ENCODE results near the gene ENTREP3. TPM values are rescaled to one million over a fixed set of nuclear protein-coding genes. Genes with fewer than 3 reads are reported as not detected.
A peak's percentile ranks its signal among the peaks of the same experiment; 100 is the strongest.
"Not testable (repeated sequence)": the region's sequence is repeated elsewhere in the genome, so short reads cannot be mapped to it uniquely, and the experiment has no call there.

Gene ENTREP3
- total RNA-seq, 1 donor from 2014 or later, result 51.1 TPM

GRCh38 chr1:155226188-155226909, 28.9 kb downstream of the ENTREP3 start:
- Histone ChIP-seq H3K4me1 (ENCODE audit: insufficient read depth, low read length) (peaks cover 29% of the 10 kb centered on the region), H3K79me2 (ENCODE audit: insufficient read depth, low read length) (peaks cover 19% of the 10 kb centered on the region), H3K9me3 (ENCODE audit: insufficient read depth, low read depth, low read length) (no peaks in the 10 kb centered on the region), H3K36me3 (ENCODE audit: insufficient read depth, low read length) (no peaks in the 10 kb centered on the region), H2AFZ (ENCODE audit: low read depth, low read length) (peak overlapping the region; percentile 62), H3K27me3 (ENCODE audit: insufficient read depth, low read length) (no peaks in the 10 kb centered on the region), H3K27ac (ENCODE audit: low read depth, low read length) (peak overlapping the region; percentile 84), H3K9ac (ENCODE audit: low read length) (peak overlapping the region; percentile 92), H4K20me1 (ENCODE audit: insufficient read depth, low read length) (no peaks in the 10 kb centered on the region), H3K4me3 (ENCODE audit: insufficient read depth, low read depth, low read length) (peak overlapping the region; percentile 84), H3K4me2 (ENCODE audit: low read length) (peak overlapping the region; percentile 95)
- FAIRE-seq, result no peak
- TF ChIP-seq CTCF (IDR thresholded peaks at IDR 0.05; ENCODE audit: insufficient read depth, low read depth, low read length), result peak; percentile 32
- TF ChIP-seq EZH2 (IDR thresholded peaks at IDR 0.05; ENCODE audit: insufficient read depth, low read length), result no peak
- H3K27me3 Mint-ChIP-seq (ENCODE audit: low read depth, unreplicated experiment), result no peaks in the 10 kb centered on the region
- peak overlapping the region; percentile 97 for H3K27ac Mint-ChIP-seq (ENCODE audit: unreplicated experiment)
- DNase-seq (ENCODE audit: low read depth), result peak; percentile 74
- H3K4me3 Mint-ChIP-seq (ENCODE audit: unreplicated experiment), result peak overlapping the region; percentile 89
- H3K36me3 Mint-ChIP-seq (ENCODE audit: low read depth, unreplicated experiment), result no peaks in the 10 kb centered on the region
- peaks cover 26% of the 10 kb centered on the region for H3K4me1 Mint-ChIP-seq (ENCODE audit: low read depth, unreplicated experiment)
- peaks cover 4% of the 10 kb centered on the region for H3K9me3 Mint-ChIP-seq (ENCODE audit: unreplicated experiment)

DNA sequence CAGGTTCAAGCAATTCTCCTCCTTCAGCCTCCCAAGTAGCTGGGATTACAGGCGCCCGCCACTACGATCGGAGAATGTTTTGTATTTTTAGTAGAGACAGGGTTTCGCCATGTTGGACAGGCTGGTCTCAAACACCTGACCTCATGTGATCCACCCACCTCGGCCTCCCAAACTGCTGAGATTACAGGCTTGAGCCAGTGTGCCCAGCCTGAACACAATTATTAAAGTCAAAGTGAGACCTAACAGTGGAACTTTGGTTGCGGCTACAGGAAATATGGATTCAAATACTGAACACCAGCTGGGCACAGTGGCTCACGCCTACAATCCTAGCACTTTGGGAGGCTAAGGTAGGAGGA, 29.9 kb downstream of the ENTREP3 start:
- peak overlapping the region; percentile 97 for H3K27ac Mint-ChIP-seq (ENCODE audit: unreplicated experiment)
- peak overlapping the region; percentile 60 for H3K27ac ChIP-seq (ENCODE audit: low read depth, low read length)
- not testable (repeated sequence) for H3K4me3 ChIP-seq (ENCODE audit: insufficient read depth, low read depth, low read length)

GRCh38 chr1:155223047-155223446, 32.2 kb downstream of the ENTREP3 start:
- Histone ChIP-seq H2AFZ (ENCODE audit: low read depth, low read length) (no peak overlapping the region), H3K9ac (ENCODE audit: low read length) (no peak overlapping the region), H3K9me3 (ENCODE audit: insufficient read depth, low read depth, low read length) (no peaks in the 10 kb centered on the region), H3K27me3 (ENCODE audit: insufficient read depth, low read length) (no peaks in the 10 kb centered on the region), H3K4me1 (ENCODE audit: insufficient read depth, low read length) (peaks cover 25% of the 10 kb centered on the region), H3K4me2 (ENCODE audit: low read length) (no peak overlapping the region), H3K79me2 (ENCODE audit: insufficient read depth, low read length) (peaks cover 19% of the 10 kb centered on the region), H3K36me3 (ENCODE audit: insufficient read depth, low read length) (no peaks in the 10 kb centered on the region), H3K27ac (ENCODE audit: low read depth, low read length) (no peak overlapping the region), H4K20me1 (ENCODE audit: insufficient read depth, low read length) (no peaks in the 10 kb centered on the region), H3K4me3 (ENCODE audit: insufficient read depth, low read depth, low read length) (no peak overlapping the region)
- FAIRE-seq, result no peak
- no peaks in the 10 kb centered on the region for H3K36me3 Mint-ChIP-seq (ENCODE audit: low read depth, unreplicated experiment)
- no peak for DNase-seq (ENCODE audit: low read depth)
- H3K4me1 Mint-ChIP-seq (ENCODE audit: low read depth, unreplicated experiment), result peaks cover 23% of the 10 kb centered on the region
- no peaks in the 10 kb centered on the region for H3K9me3 Mint-ChIP-seq (ENCODE audit: unreplicated experiment)
- peak overlapping the region; percentile 58 for H3K27ac Mint-ChIP-seq (ENCODE audit: unreplicated experiment)
- H3K4me3 Mint-ChIP-seq (ENCODE audit: unreplicated experiment), result peak overlapping the region; percentile 50
- H3K27me3 Mint-ChIP-seq (ENCODE audit: low read depth, unreplicated experiment), result no peaks in the 10 kb centered on the region
- TF ChIP-seq CTCF (IDR thresholded peaks at IDR 0.05; ENCODE audit: insufficient read depth, low read depth, low read length) (no peak), EZH2 (IDR thresholded peaks at IDR 0.05; ENCODE audit: insufficient read depth, low read length) (no peak)

More for the DNA sequence above, 29.9 kb downstream of the ENTREP3 start:
- H3K4me1 ChIP-seq (ENCODE audit: insufficient read depth, low read length), result peaks cover 25% of the 10 kb centered on the region
- H3K4me2 ChIP-seq (ENCODE audit: low read length), result peak overlapping the region; percentile 95
- H2AFZ ChIP-seq (ENCODE audit: low read depth, low read length); FAIRE-seq; H3K36me3 ChIP-seq (ENCODE audit: insufficient read depth, low read length); DNase-seq (ENCODE audit: low read depth); H3K27me3 ChIP-seq (ENCODE audit: insufficient read depth, low read length); H3K27me3 Mint-ChIP-seq (ENCODE audit: low read depth, unreplicated experiment); H4K20me1 ChIP-seq (ENCODE audit: insufficient read depth, low read length); H3K9me3 Mint-ChIP-seq (ENCODE audit: unreplicated experiment); H3K36me3 Mint-ChIP-seq (ENCODE audit: low read depth, unreplicated experiment); H3K9me3 ChIP-seq (ENCODE audit: insufficient read depth, low read depth, low read length): not testable (repeated sequence)
- H3K9ac ChIP-seq (ENCODE audit: low read length), result peak overlapping the region; percentile 32
- H3K79me2 ChIP-seq (ENCODE audit: insufficient read depth, low read length), result peaks cover 19% of the 10 kb centered on the region
- Mint-ChIP-seq H3K4me3 (ENCODE audit: unreplicated experiment) (peak overlapping the region; percentile 89), H3K4me1 (ENCODE audit: low read depth, unreplicated experiment) (peaks cover 26% of the 10 kb centered on the region)

- H3K4me3 ChIP-seq (ENCODE audit: insufficient read depth, low read depth, low read length); FAIRE-seq; H3K36me3 Mint-ChIP-seq (ENCODE audit: low read depth, unreplicated experiment); H3K9me3 ChIP-seq (ENCODE audit: insufficient read depth, low read depth, low read length); H3K27me3 Mint-ChIP-seq (ENCODE audit: low read depth, unreplicated experiment); H3K4me2 ChIP-seq (ENCODE audit: low read length); H3K27me3 ChIP-seq (ENCODE audit: insufficient read depth, low read length); DNase-seq (ENCODE audit: low read depth); H3K27ac Mint-ChIP-seq (ENCODE audit: unreplicated experiment); H3K9ac ChIP-seq (ENCODE audit: low read length); H3K79me2 ChIP-seq (ENCODE audit: insufficient read depth, low read length); H3K9me3 Mint-ChIP-seq (ENCODE audit: unreplicated experiment); H3K27ac ChIP-seq (ENCODE audit: low read depth, low read length); H3K36me3 ChIP-seq (ENCODE audit: insufficient read depth, low read length); H4K20me1 ChIP-seq (ENCODE audit: insufficient read depth, low read length); H3K4me3 Mint-ChIP-seq (ENCODE audit: unreplicated experiment); H2AFZ ChIP-seq (ENCODE audit: low read depth, low read length): not testable (repeated sequence)
- H3K4me1 Mint-ChIP-seq (ENCODE audit: low read depth, unreplicated experiment), result peaks cover 13% of the 10 kb centered on the region
- peaks cover 13% of the 10 kb centered on the region for H3K4me1 ChIP-seq (ENCODE audit: insufficient read depth, low read length)
Measured at GRCh38 chr1:155220211-155220965, 34.9 kb downstream of the ENTREP3 start.

Data from astrocyte (in vitro differentiated cells and primary cell).